HG03469 (cell line): Measurements from ENCODE around the gene RINT1.

Experiments
- ATAC-seq: cut with Tn5 transposase; IDR thresholded peaks from one replicate; pipeline ENCODE4 v1.9.1; 2021; ENCODE audit warnings: mild to moderate bottlenecking, moderate library complexity, moderate number of reproducible peaks; ENCODE audit not compliant: unreplicated experiment

The RINT1 gene

GRCh38 chr7:105530546-105530945, 1.5 kb upstream of the RINT1 start:
- no peak for ATAC-seq

GRCh38 chr7:105532709-105533460, 884 bp downstream of the RINT1 start:
- no peak for ATAC-seq

- no peak for ATAC-seq
Measured at GRCh38 chr7:105538339-105538738, 6.3 kb downstream of the RINT1 start.

- no peak for ATAC-seq
Measured at GRCh38 chr7:105559926-105560325, 27.9 kb downstream of the RINT1 start.

GRCh38 chr7:105565190-105565589, 33.2 kb downstream of the RINT1 start:
- ATAC-seq = no peak

GRCh38 chr7:105567024-105567423, 35.0 kb downstream of the RINT1 start:
- ATAC-seq = no peak

GRCh38 chr7:105567821-105568220, 35.8 kb downstream of the RINT1 start:
- ATAC-seq = no peak

GRCh38 chr7:105571891-105572290, 39.9 kb downstream of the RINT1 start:
- no peak for ATAC-seq

- no peak for ATAC-seq
Measured at GRCh38 chr7:105577251-105577650, 45.2 kb downstream of the RINT1 start.

GRCh38 chr7:105578496-105578895, 46.5 kb downstream of the RINT1 start:
- no peak for ATAC-seq

GRCh38 chr7:105580022-105580740, 48.2 kb downstream of the RINT1 start:
- ATAC-seq = no peak

GRCh38 chr7:105581066-105581811, 49.2 kb downstream of the RINT1 start, which contains the start of gene EFCAB10:
Gene EFCAB10 (minus strand): TSS chr7:105581493. CDS start chr7:105581463, 30 bp downstream.
- peak; percentile 48 for ATAC-seq

GRCh38 chr7:105583061-105583460, 51.1 kb downstream of the RINT1 start:
- ATAC-seq = no peak

- ATAC-seq = no peak
Measured at GRCh38 chr7:105584165-105584564, 52.2 kb downstream of the RINT1 start.

GRCh38 chr7:105585850-105586500, 54.0 kb downstream of the RINT1 start:
- ATAC-seq = no peak

- ATAC-seq = no peak
Measured at GRCh38 chr7:105587909-105588635, 56.1 kb downstream of the RINT1 start.

- ATAC-seq = peak; percentile 89
Measured at GRCh38 chr7:105589356-105590077, 57.5 kb downstream of the RINT1 start.

GRCh38 chr7:105590793-105591192, 58.8 kb downstream of the RINT1 start:
- no peak for ATAC-seq

- ATAC-seq = no peak
Measured at GRCh38 chr7:105591522-105591921, 59.5 kb downstream of the RINT1 start.

GRCh38 chr7:105594034-105594433, 62.0 kb downstream of the RINT1 start:
- no peak for ATAC-seq
